GM12864 (cell line): ENCODE data around the gene PHF24.

Experiments used
- DNase-seq: peaks from one replicate; pipeline ENCODE4 v3.0.0-alpha.2; 2011; ENCODE audit warnings: low read depth
- H3K4me3 ChIP-seq: 2 replicates; pipeline ENCODE4 v1.5.1; 2011; ENCODE audit warnings: mild to moderate bottlenecking, low read depth, low read length, control low read depth
- CTCF ChIP-seq: IDR thresholded peaks from 2 replicates; pipeline ENCODE4 v1.5.1; 2011; ENCODE audit warnings: low read depth, mild to moderate bottlenecking, moderate library complexity, low read length, control low read depth, inconsistent platforms; ENCODE audit errors: missing control alignments

The PHF24 gene

GRCh38 chr9:34983209-34983608 lies 25.1 kb downstream of the PHF24 start:
- TF ChIP-seq CTCF: no peak
- DNase-seq: peak; percentile 65
- no peak overlapping the region for H3K4me3 ChIP-seq

- no peak for DNase-seq
- no peak for TF ChIP-seq CTCF
- H3K4me3 ChIP-seq: no peak overlapping the region
Measured at GRCh38 chr9:34984049-34984448, 26.0 kb downstream of the PHF24 start.

DNA sequence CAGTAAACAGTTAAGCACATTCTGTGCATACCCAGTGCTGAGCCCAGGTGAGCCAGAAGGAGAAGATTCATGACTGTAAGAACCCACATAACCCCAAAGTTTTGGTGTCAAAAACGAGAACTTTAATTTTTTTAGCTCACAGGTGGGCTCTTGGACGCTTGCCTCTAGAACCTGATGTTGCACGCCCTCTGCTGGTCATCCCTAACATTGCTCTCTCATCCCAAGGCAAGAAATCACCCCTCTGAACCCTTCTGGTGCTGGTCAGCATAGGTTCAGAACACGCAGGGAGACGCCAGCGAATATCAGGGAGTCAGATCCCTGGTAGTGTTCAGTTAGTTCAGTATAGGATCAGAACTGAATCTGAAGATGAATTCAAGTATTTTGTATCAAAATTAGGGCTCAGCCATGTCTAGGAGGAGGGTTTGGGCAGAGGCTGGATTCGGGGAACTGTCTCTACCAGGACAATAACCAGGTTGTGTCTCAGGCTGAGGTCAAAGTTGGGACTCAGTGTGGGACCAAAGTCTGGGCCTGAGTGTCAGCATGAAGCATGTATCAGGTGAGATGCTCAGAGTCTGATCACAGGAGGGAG lies 27.3 kb downstream of the PHF24 start:
- no peak for DNase-seq
- no peak overlapping the region for H3K4me3 ChIP-seq
- TF ChIP-seq CTCF: peak; percentile 92

GRCh38 chr9:34986540-34987047 lies 28.5 kb downstream of the PHF24 start:
- no peak for DNase-seq
- H3K4me3 ChIP-seq: no peak overlapping the region
- no peak for TF ChIP-seq CTCF

GRCh38 chr9:34987160-34987901 lies 29.2 kb downstream of the PHF24 start:
- no peak for DNase-seq
- TF ChIP-seq CTCF: no peak
- H3K4me3 ChIP-seq: no peak overlapping the region

DNA sequence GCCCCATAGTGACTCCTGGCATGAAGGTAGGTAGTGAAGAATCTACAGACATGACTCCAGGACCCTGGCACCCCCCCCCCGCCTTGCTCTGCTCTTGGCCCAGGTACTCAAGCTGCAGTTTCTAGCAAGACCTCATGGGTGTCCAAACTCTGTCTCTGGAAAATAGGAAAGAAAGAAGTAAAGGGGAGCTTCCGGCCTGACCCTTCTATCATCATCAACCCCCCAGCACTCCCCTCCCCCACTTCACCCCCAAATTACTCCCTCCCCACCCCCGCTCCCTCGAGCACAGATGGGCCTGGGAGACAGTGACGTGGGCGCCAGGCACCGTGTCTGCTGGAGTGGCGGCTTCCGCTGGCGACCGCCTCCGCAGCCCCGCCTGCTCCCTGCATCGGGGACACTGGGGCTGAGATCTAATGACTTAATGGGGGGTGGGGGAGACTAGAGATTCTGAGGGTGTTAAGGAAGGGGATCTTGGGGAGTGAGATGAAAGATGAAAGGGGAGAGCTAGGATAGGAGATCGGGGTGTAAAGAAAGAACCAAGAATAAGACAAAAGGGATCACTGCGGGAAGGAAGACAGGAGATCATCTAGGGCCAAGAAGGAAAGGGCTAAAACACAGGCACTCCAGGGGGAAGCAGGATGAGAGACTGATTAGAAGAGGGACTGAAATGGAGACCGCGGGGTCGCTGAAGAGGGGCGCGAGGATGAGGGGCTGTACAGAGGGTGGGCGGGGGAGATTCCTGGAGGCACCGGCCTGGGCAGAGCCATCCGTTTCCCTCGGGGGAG lies 30.3 kb downstream of the PHF24 start:
- DNase-seq: no peak
- H3K4me3 ChIP-seq: peak overlapping the region; percentile 65
- no peak for TF ChIP-seq CTCF
